ENCODE results near the gene ZNF627. TPM values are rescaled to one million over a fixed set of nuclear protein-coding genes. Genes with fewer than 3 reads are reported as not detected.
A peak's percentile ranks its signal among the peaks of the same experiment; 100 is the strongest.

The ZNF627 gene
- total and polyA plus RNA-seq, 9 donors, result 14.4 to 31.5 (median 17.5) TPM

- TF ChIP-seq CTCF (IDR thresholded peaks at IDR 0.05) (no peak), EP300 (IDR thresholded peaks at IDR 0.05) (no peak), POLR2A (IDR thresholded peaks at IDR 0.05) (no peak)
- Histone ChIP-seq H3K27me3 (no peaks in the 10 kb centered on the region), H3K4me3 (no peak overlapping the region), H3K27ac (no peak overlapping the region), H3K4me1 (ENCODE audit: insufficient read depth) (peaks cover 12% of the 10 kb centered on the region), H3K9me3 (no peaks in the 10 kb centered on the region), H3K36me3 (no peaks in the 10 kb centered on the region)
- no peak for DNase-seq
- 19 to 39% (median 28%) methylated on average over 4 of the region's 4 CpGs for WGBS, 3 donors
- intact Hi-C loops (cut with DNase I), result loop anchor here in 2 of 4 donors (10.0 kb wide), 2 partner anchors 85 to 285 kb away; partner anchors contain the start of gene TSPAN16 (in 1 of the 2)
Measured at GRCh38 chr19:11580116-11580515, 17.2 kb upstream of the ZNF627 start.

GRCh38 chr19:11581740-11582139, 15.5 kb upstream of the ZNF627 start:
- no peak for DNase-seq
- Histone ChIP-seq H3K9me3 (no peaks in the 10 kb centered on the region), H3K4me3 (no peak overlapping the region), H3K27ac (no peak overlapping the region), H3K27me3 (no peaks in the 10 kb centered on the region), H3K36me3 (no peaks in the 10 kb centered on the region), H3K4me1 (ENCODE audit: insufficient read depth) (peaks cover 12% of the 10 kb centered on the region)
- 18 to 30% (median 27%) methylated on average over 3 of the region's 3 CpGs for WGBS, 3 donors
- intact Hi-C loops (cut with DNase I), result loop anchor here in 2 of 4 donors (10.0 kb wide), 2 partner anchors 87 to 287 kb away; partner anchors contain the start of gene TSPAN16 (in 1 of the 2)
- TF ChIP-seq POLR2A (IDR thresholded peaks at IDR 0.05), result no peak
- TF ChIP-seq CTCF (IDR thresholded peaks at IDR 0.05), result no peak
- TF ChIP-seq EP300 (IDR thresholded peaks at IDR 0.05), result no peak

GRCh38 chr19:11586331-11586730, 11.0 kb upstream of the ZNF627 start:
- no peak for DNase-seq
- WGBS, 3 donors, result 71 to 85% (median 76%) methylated on average over 6 of the region's 6 CpGs
- Histone ChIP-seq H3K4me1 (ENCODE audit: insufficient read depth) (no peaks in the 10 kb centered on the region), H3K9me3 (no peaks in the 10 kb centered on the region), H3K4me3 (no peak overlapping the region), H3K36me3 (no peaks in the 10 kb centered on the region), H3K27me3 (no peaks in the 10 kb centered on the region), H3K27ac (no peak overlapping the region)
- intact Hi-C loops (cut with DNase I), result loop anchor here in 3 of 4 donors (5.0 to 10.0 kb wide), 3 partner anchors 89 to 292 kb away; partner anchors contain the start of gene TSPAN16 (in 1 of the 3)
- TF ChIP-seq CTCF (IDR thresholded peaks at IDR 0.05) (no peak), POLR2A (IDR thresholded peaks at IDR 0.05) (no peak)

GRCh38 chr19:11587302-11587974, 9.8 kb upstream of the ZNF627 start:
- WGBS, 3 donors, result 0 to 3% (median 1%) methylated on average over 7 of the region's 7 CpGs
- Histone ChIP-seq H3K4me1 (ENCODE audit: insufficient read depth) (no peaks in the 10 kb centered on the region), H3K27ac (no peak overlapping the region), H3K27me3 (no peaks in the 10 kb centered on the region), H3K36me3 (no peaks in the 10 kb centered on the region), H3K9me3 (no peaks in the 10 kb centered on the region), H3K4me3 (no peak overlapping the region)
- peak; percentile 69 to 87 (median 82) for DNase-seq
- TF ChIP-seq POLR2A (IDR thresholded peaks at IDR 0.05), result no peak
- peak; percentile 76 to 89 (median 83) for TF ChIP-seq CTCF (IDR thresholded peaks at IDR 0.05)
- intact Hi-C loops (cut with DNase I), result loop anchor here in 3 of 4 donors (5.0 to 10.0 kb wide), 3 partner anchors 90 to 293 kb away; partner anchors contain the start of gene TSPAN16 (in 1 of the 3)

Data from ovary (tissue), 9 donors.